ENCODE results near the gene DCAF12. TPM values are rescaled to one million over a fixed set of nuclear protein-coding genes. Genes with fewer than 3 reads are reported as not detected.

The DCAF12 gene
- total and polyA plus RNA-seq, 10 donors: 5.6 to 107 (median 38.4) TPM

- intact Hi-C loops (cut with DNase I; ENCODE audit: low total_unique reads): loop anchor here (10.0 kb wide), 1 partner anchor 51 kb away; no protein-coding TSS in a partner anchor
- no peaks in the 10 kb centered on the region for H3K36me3 ChIP-seq
- H3K27ac ChIP-seq: no peak overlapping the region
- no peaks in the 10 kb centered on the region for H3K4me1 ChIP-seq
- H3K9me3 ChIP-seq: no peaks in the 10 kb centered on the region
- H3K4me3 ChIP-seq: no peak overlapping the region
- H3K27me3 ChIP-seq (replicated peaks in 1 of 7): no peaks in the 10 kb centered on the region
- DNase-seq: no peak
- 91 to 100% (median 95%) methylated on average over 3 of the region's 3 CpGs for WGBS, 5 donors
- TF ChIP-seq, protein P1, sequence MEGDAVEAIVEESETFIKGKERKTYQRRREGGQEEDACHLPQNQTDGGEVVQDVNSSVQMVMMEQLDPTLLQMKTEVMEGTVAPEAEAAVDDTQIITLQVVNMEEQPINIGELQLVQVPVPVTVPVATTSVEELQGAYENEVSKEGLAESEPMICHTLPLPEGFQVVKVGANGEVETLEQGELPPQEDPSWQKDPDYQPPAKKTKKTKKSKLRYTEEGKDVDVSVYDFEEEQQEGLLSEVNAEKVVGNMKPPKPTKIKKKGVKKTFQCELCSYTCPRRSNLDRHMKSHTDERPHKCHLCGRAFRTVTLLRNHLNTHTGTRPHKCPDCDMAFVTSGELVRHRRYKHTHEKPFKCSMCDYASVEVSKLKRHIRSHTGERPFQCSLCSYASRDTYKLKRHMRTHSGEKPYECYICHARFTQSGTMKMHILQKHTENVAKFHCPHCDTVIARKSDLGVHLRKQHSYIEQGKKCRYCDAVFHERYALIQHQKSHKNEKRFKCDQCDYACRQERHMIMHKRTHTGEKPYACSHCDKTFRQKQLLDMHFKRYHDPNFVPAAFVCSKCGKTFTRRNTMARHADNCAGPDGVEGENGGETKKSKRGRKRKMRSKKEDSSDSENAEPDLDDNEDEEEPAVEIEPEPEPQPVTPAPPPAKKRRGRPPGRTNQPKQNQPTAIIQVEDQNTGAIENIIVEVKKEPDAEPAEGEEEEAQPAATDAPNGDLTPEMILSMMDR (IDR thresholded peaks at IDR 0.05 in 8 of 11, conservative IDR thresholded peaks at IDR 0.05 in 3 of 11): no peak
- TF ChIP-seq POLR2AphosphoS5 (IDR thresholded peaks at IDR 0.05) (no peak), POLR2A (IDR thresholded peaks at IDR 0.05) (no peak)
These were observed 61.0 kb downstream of the DCAF12 start for GRCh38 chr9:34065541-34065940.

- no peak for DNase-seq
- WGBS, 5 donors: 78 to 97% (median 94%) methylated on average over 3 of the region's 3 CpGs
- intact Hi-C loops (cut with DNase I; ENCODE audit: low total_unique reads): loop anchor here (10.0 kb wide), 1 partner anchor 45 kb away; no protein-coding TSS in a partner anchor
These were observed 66.5 kb downstream of the DCAF12 start for GRCh38 chr9:34059954-34060353.

GRCh38 chr9:34059281-34059680 lies 67.2 kb downstream of the DCAF12 start:
- 54 to 74% (median 61%) methylated on average over 3 of the region's 3 CpGs for WGBS, 5 donors
- no peak overlapping the region for H3K4me3 ChIP-seq
- H3K27ac ChIP-seq: no peak overlapping the region
- intact Hi-C loops (cut with DNase I; ENCODE audit: low total_unique reads): no loop called here
- DNase-seq: no peak
- H3K27me3 ChIP-seq (replicated peaks in 1 of 7): peaks cover 0 to 6% (median 0%) of the 10 kb centered on the region in 7 donors
- H3K9me3 ChIP-seq: no peaks in the 10 kb centered on the region
- TF ChIP-seq POLR2A (IDR thresholded peaks at IDR 0.05) (no peak), POLR2AphosphoS5 (IDR thresholded peaks at IDR 0.05) (no peak)
- TF ChIP-seq, protein P1 (IDR thresholded peaks at IDR 0.05 in 8 of 11, conservative IDR thresholded peaks at IDR 0.05 in 3 of 11): no peak
- H3K4me1 ChIP-seq: no peaks in the 10 kb centered on the region
- no peaks in the 10 kb centered on the region for H3K36me3 ChIP-seq

More at GRCh38 chr9:34059954-34060353, 66.5 kb downstream of the DCAF12 start:
- Histone ChIP-seq H3K4me3 (no peak overlapping the region), H3K36me3 (no peaks in the 10 kb centered on the region), H3K9me3 (no peaks in the 10 kb centered on the region), H3K27me3 (replicated peaks in 1 of 7) (peaks cover 0 to 6% (median 0%) of the 10 kb centered on the region in 7 donors), H3K27ac (no peak overlapping the region), H3K4me1 (no peaks in the 10 kb centered on the region)
- TF ChIP-seq POLR2AphosphoS5 (IDR thresholded peaks at IDR 0.05) (no peak), POLR2A (IDR thresholded peaks at IDR 0.05) (no peak)
- TF ChIP-seq, protein P1 (IDR thresholded peaks at IDR 0.05 in 8 of 11, conservative IDR thresholded peaks at IDR 0.05 in 3 of 11): no peak

- WGBS, 5 donors: 53 to 67% (median 58%) methylated on average over 18 of the region's 18 CpGs
- no peak for TF ChIP-seq POLR2AphosphoS5 (IDR thresholded peaks at IDR 0.05)
- TF ChIP-seq, protein P1 (IDR thresholded peaks at IDR 0.05 in 8 of 11, conservative IDR thresholded peaks at IDR 0.05 in 3 of 11): no peak
- TF ChIP-seq POLR2A (IDR thresholded peaks at IDR 0.05): no peak
- Histone ChIP-seq H3K4me1 (peaks cover 17 to 48% (median 31%) of the 10 kb centered on the region in 6 donors), H3K9me3 (no peaks in the 10 kb centered on the region), H3K27ac (peak overlapping the region; percentile 88 to 99 (median 96)), H3K27me3 (replicated peaks in 1 of 7) (no peaks in the 10 kb centered on the region), H3K36me3 (no peaks in the 10 kb centered on the region), H3K4me3 (peak overlapping the region; percentile 67 to 98 (median 89))
- peak; percentile 80 for DNase-seq
- intact Hi-C loops (cut with DNase I; ENCODE audit: low total_unique reads): no loop called here
These were observed 76.7 kb downstream of the DCAF12 start for GRCh38 chr9:34049630-34050384.
